ENCODE measurements around the gene LRCH4. TPM values are rescaled to one million over a fixed set of nuclear protein-coding genes. Genes with fewer than 3 reads are reported as not detected.

Gene LRCH4
- polyA plus RNA-seq, 1 experiment = 20.0 TPM

- no peak for DNase-seq (ENCODE audit: low read depth)
- no peak for TF ChIP-seq CTCF (IDR thresholded peaks at IDR 0.05; ENCODE audit: insufficient read depth, low read depth, low read length)
- Histone ChIP-seq H3K4me3 (ENCODE audit: low read depth, low read length) (no peak overlapping the region), H3K27me3 (ENCODE audit: control insufficient read depth, insufficient read depth, low read length) (no peaks in the 10 kb centered on the region), H3K36me3 (ENCODE audit: control insufficient read depth, insufficient read depth, low read length) (no peaks in the 10 kb centered on the region)
- ChIA-PET CTCF (interaction anchor here (1.2 to 4.1 kb wide), 4 partner anchors 12 to 144 kb away, joined by 3 to 30 read pairs (median 10); no protein-coding TSS in a partner anchor), POLR2A (interaction anchor here (0.5 kb wide), 1 partner anchor 50 kb away, joined by 10 read pairs; no protein-coding TSS in a partner anchor)
Measured at GRCh38 chr7:100546926-100547800, 38.8 kb downstream of the LRCH4 start.

- POLR2A ChIA-PET = no interaction called here
- no peaks in the 10 kb centered on the region for H3K36me3 ChIP-seq (ENCODE audit: control insufficient read depth, insufficient read depth, low read length)
- H3K27me3 ChIP-seq (ENCODE audit: control insufficient read depth, insufficient read depth, low read length) = no peaks in the 10 kb centered on the region
- DNase-seq (ENCODE audit: low read depth) = no peak
- no peak overlapping the region for H3K4me3 ChIP-seq (ENCODE audit: low read depth, low read length)
- CTCF ChIA-PET = interaction anchor here (0.5 to 2.7 kb wide), 6 partner anchors 13 to 1405 kb away, joined by 3 to 17 read pairs (median 3); no protein-coding TSS in a partner anchor
- no peak for TF ChIP-seq CTCF (IDR thresholded peaks at IDR 0.05; ENCODE audit: insufficient read depth, low read depth, low read length)
Measured at GRCh38 chr7:100546129-100546925, 39.6 kb downstream of the LRCH4 start.

- H3K4me3 ChIP-seq (ENCODE audit: low read depth, low read length) = no peak overlapping the region
- H3K27me3 ChIP-seq (ENCODE audit: control insufficient read depth, insufficient read depth, low read length) = no peaks in the 10 kb centered on the region
- ChIA-PET CTCF (interaction anchor here (0.5 to 2.7 kb wide), 8 partner anchors 10 to 1404 kb away, joined by 3 to 17 read pairs (median 4); no protein-coding TSS in a partner anchor), POLR2A (no interaction called here)
- no peaks in the 10 kb centered on the region for H3K36me3 ChIP-seq (ENCODE audit: control insufficient read depth, insufficient read depth, low read length)
- peak; percentile 32 for TF ChIP-seq CTCF (IDR thresholded peaks at IDR 0.05; ENCODE audit: insufficient read depth, low read depth, low read length)
- peak; percentile 40 for DNase-seq (ENCODE audit: low read depth)
Measured at GRCh38 chr7:100545360-100546128, 40.4 kb downstream of the LRCH4 start.

- Histone ChIP-seq H3K27me3 (ENCODE audit: control insufficient read depth, insufficient read depth, low read length) (no peaks in the 10 kb centered on the region), H3K4me3 (ENCODE audit: low read depth, low read length) (no peak overlapping the region), H3K36me3 (ENCODE audit: control insufficient read depth, insufficient read depth, low read length) (no peaks in the 10 kb centered on the region)
- DNase-seq (ENCODE audit: low read depth) = no peak
- ChIA-PET POLR2A (no interaction called here), CTCF (interaction anchor here (1.6 to 2.7 kb wide), 5 partner anchors 11 to 76 kb away, joined by 4 to 17 read pairs (median 9); no protein-coding TSS in a partner anchor)
- no peak for TF ChIP-seq CTCF (IDR thresholded peaks at IDR 0.05; ENCODE audit: insufficient read depth, low read depth, low read length)
Measured at GRCh38 chr7:100544967-100545359, 41.0 kb downstream of the LRCH4 start.

All from BJ (cell line).